HAP-1 (cell line): ENCODE results near the gene DOK5.
A peak's percentile ranks its signal among the peaks of the same experiment; 100 is the strongest.

ENCODE experiments used
- DNase-seq, 2 experiments: peaks; one replicate each; pipeline ENCODE4 v3.0.0-alpha.2; 2016 to 2020; ENCODE audit warnings: low spot score in 2 of 2
- H3K27me3 ChIP-seq: fragments of 250-450 bp; sonication (Bioruptor Pico); 2 replicates; pipeline ENCODE4 v1.5.1; 2020; ENCODE audit warnings: low read depth, mild to moderate bottlenecking, moderate library complexity
- H3K36me3 ChIP-seq: fragments of 250-450 bp; sonication (Bioruptor Pico); replicated peaks from 2 replicates; pipeline ENCODE4 v1.5.1; 2020; ENCODE audit warnings: mild to moderate bottlenecking
- H3K4me1 ChIP-seq: fragments of 250-450 bp; sonication (Bioruptor Pico); 2 replicates; pipeline ENCODE4 v1.5.1; 2020; ENCODE audit warnings: mild to moderate bottlenecking
- H3K4me3 ChIP-seq: fragments of 250-450 bp; sonication (Bioruptor Pico); 2 replicates; pipeline ENCODE4 v1.5.1; 2020; ENCODE audit warnings: mild to moderate bottlenecking, moderate library complexity
- H3K9me3 ChIP-seq: fragments of 250-450 bp; sonication (Bioruptor Pico); 2 replicates; pipeline ENCODE4 v1.5.1; 2020; ENCODE audit warnings: mild to moderate bottlenecking, moderate library complexity
- in situ Hi-C: fragments of 300-500 bp; cut with MboI; formaldehyde crosslinking; loops from 3 replicates; pipeline ENCODE4 v1.14.3; 2020; ENCODE audit warnings: low sequenced_read_pairs, inconsistent platforms, mixed read lengths

Gene DOK5

DNA sequence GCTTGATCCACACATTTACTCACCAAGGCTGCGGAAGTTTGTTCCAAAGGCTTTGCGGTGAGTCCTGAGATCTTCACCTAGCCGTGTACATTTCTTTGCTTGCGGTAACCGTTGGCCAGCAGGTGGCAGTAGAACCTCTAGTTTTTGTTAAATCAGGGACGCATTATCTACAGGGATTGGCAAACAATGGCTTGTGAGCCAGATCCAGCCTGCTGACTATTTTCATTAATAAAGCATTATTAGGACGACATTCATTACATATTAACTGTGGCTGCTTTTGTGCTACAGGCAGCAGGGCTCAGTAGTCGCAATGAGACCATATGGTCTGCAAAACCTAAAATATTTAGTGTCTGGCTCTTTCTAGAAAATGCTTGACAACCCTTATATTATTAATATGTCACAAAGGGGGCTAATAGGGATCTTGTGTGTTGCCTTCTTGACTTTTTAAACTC lies 174.1 kb downstream of the DOK5 start:
- H3K9me3 ChIP-seq, result no peaks in the 10 kb centered on the region
- in situ Hi-C loops, result loop anchor here (10.0 kb wide), 2 partner anchors 425 to 545 kb away; no protein-coding TSS in a partner anchor
- H3K4me3 ChIP-seq, result no peak overlapping the region
- peak; percentile 71 to 89 for DNase-seq
- H3K4me1 ChIP-seq, result no peaks in the 10 kb centered on the region
- no peaks in the 10 kb centered on the region; the same call in 1 of the 2 replicates for H3K27me3 ChIP-seq
- H3K36me3 ChIP-seq, result no peaks in the 10 kb centered on the region

DNA sequence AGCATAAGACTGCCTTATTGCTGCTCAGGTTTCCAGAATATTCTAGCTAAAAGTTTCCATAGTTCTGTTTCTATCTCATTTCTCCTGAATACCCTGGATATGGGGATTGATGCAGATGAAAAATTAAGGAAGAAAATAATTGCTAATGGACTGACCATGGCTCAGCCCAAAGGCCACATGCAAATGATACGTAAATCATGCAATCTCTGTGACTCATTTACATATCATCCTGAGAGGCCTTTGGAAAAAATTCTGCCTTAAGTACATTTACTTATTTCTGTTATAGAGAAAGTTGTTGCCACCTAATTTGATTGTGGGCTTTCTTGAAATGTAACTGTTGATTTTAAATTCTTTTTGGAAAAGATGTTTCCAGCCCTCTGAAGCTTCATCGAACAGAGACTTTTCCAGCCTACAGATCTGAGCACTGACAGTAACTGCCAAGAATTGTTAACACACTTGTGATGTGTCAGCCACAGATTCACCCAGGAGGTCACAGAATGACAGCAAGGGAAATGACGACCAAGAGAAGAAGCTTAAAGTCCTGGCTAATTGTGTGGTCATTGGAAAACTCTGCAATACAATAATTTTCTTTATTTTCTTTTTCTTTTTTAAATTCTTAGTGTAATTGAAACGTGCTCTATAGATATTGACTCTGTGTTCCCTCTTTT lies 174.8 kb downstream of the DOK5 start:
- Histone ChIP-seq H3K27me3 (no peaks in the 10 kb centered on the region; the same call in 1 of the 2 replicates), H3K36me3 (no peaks in the 10 kb centered on the region), H3K9me3 (no peaks in the 10 kb centered on the region), H3K4me1 (no peaks in the 10 kb centered on the region), H3K4me3 (no peak overlapping the region)
- in situ Hi-C loops, result loop anchor here (25.0 kb wide), 2 partner anchors 1587 to 1687 kb away; partner anchors contain the start of gene MC3R
- DNase-seq, result no peak

DNA sequence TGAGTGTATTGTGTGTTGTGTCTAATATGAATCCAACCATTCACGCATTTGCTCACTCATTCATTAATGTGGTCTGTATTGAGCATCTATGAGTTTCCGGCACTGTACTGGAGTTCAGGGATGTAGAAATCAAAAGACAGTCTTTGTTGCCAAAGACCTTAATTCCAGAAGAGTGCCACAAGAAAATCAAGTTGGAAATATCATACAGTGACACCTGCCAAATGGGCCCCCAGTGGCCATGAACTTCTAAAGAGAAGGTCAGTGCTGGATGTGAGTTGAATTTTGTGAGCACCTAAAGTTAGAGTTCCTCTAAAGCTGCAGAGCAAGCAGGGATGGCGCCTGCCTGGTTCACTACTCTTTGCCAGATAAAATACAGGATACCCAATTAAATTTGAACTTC lies 175.9 kb downstream of the DOK5 start:
- Histone ChIP-seq H3K4me1 (no peaks in the 10 kb centered on the region), H3K4me3 (no peak overlapping the region), H3K36me3 (no peaks in the 10 kb centered on the region), H3K9me3 (no peaks in the 10 kb centered on the region), H3K27me3 (no peaks in the 10 kb centered on the region; the same call in 1 of the 2 replicates)
- in situ Hi-C loops, result loop anchor here (25.0 kb wide), 2 partner anchors 1586 to 1686 kb away; partner anchors contain the start of gene MC3R
- DNase-seq, result no peak

DNA sequence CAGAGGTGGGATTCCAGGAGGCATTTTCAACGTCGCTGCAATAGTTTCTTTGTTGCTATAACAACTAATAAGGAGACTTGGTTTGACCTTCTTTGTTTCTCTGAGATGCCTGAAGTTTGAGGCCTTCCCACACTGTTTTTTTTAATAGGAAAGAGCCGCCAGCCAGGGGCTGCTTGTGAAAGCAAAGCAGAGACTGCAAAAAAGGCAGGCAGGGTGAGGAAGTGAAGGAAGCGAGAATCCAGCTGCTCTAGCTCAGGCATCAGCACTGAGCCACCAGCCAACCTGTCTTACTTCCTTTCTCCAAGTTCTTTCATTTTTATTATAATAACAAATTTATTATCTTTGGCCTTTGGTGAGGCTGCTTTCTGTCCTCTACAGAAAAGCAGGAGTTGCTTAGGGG lies 179.1 kb downstream of the DOK5 start:
- Histone ChIP-seq H3K27me3 (no peaks in the 10 kb centered on the region; the same call in 1 of the 2 replicates), H3K4me1 (no peaks in the 10 kb centered on the region), H3K9me3 (no peaks in the 10 kb centered on the region), H3K4me3 (no peak overlapping the region), H3K36me3 (no peaks in the 10 kb centered on the region)
- no peak for DNase-seq
- in situ Hi-C loops, result loop anchor here (25.0 kb wide), 2 partner anchors 1583 to 1683 kb away; partner anchors contain the start of gene MC3R

DNA sequence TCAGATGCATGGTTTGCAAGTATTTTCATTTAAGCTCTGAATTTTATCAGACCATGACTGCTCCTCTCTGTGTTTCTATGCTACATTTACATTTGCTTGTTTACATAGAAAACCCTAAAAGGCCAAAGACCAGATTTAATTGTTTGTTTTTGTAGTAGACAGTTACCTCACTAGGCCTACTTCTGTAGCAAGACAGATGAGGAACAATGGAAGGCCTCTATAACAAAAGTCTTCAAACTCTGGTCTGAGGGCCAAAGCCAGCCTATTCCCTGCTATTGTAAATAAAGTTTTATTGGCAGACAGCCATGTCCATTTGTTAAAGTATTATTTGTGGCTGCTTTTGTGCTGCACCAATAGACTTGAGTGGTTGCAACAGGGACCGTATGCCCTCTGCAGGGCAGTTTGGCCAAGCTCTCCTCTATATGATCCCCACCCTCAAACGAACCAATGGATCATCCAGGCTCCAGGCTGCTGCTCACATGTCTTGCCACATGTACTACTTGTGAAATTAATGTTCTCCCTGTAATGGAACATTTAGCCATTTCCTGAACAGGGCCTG lies 182.0 kb downstream of the DOK5 start:
- no peak for DNase-seq
- no peaks in the 10 kb centered on the region for H3K36me3 ChIP-seq
- H3K27me3 ChIP-seq, result no peaks in the 10 kb centered on the region
- in situ Hi-C loops, result loop anchor here (25.0 kb wide), 2 partner anchors 1580 to 1680 kb away; partner anchors contain the start of gene MC3R
- H3K4me1 ChIP-seq, result peaks cover 13% of the 10 kb centered on the region
- H3K4me3 ChIP-seq, result no peak overlapping the region
- no peaks in the 10 kb centered on the region for H3K9me3 ChIP-seq

DNA sequence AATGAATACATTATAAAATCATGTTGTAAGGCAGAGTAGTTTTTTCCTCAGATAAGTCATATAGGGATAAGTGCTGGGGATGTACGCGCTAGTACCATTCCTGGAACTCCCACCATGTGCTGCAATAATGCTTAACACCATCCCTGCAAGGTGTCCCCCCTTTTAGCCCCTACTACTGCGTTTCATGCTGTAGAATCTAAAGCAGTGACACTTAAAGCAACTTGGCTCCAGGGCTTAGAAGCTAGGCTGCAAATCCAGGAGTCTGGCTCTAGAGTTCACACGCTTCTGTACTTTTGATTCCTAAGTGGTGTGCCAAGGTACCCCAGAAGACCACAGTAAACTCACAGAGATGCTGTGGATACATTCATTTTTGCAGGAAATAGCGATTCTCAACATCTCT lies 183.1 kb downstream of the DOK5 start:
- Histone ChIP-seq H3K36me3 (no peaks in the 10 kb centered on the region), H3K4me3 (no peak overlapping the region), H3K27me3 (no peaks in the 10 kb centered on the region), H3K9me3 (no peaks in the 10 kb centered on the region), H3K4me1 (peaks cover 21% of the 10 kb centered on the region)
- in situ Hi-C loops, result loop anchor here (25.0 kb wide), 2 partner anchors 1579 to 1679 kb away; partner anchors contain the start of gene MC3R
- no peak for DNase-seq

DNA sequence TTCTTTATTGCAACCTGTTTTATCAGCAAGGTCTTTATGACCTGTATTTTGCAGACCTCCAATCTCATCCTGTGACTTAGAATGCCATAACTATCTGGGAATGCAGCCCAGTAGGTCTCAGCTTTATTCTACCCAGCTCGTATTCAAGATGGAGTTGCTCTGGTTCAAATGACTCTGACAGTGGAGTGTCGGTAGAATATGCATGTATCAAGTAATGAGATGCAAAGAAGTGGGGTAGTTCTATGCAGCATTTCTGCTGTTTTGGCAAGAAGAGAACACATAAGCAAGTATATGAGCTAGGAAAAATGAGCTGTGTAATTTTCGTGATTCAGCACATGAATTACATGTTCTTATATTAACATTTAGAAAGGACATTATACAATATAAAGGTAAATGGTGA lies 185.9 kb downstream of the DOK5 start:
- in situ Hi-C loops, result loop anchor here (25.0 kb wide), 2 partner anchors 1576 to 1676 kb away; partner anchors contain the start of gene MC3R
- Histone ChIP-seq H3K27me3 (no peaks in the 10 kb centered on the region), H3K4me3 (no peak overlapping the region), H3K36me3 (no peaks in the 10 kb centered on the region), H3K4me1 (peaks cover 27% of the 10 kb centered on the region), H3K9me3 (no peaks in the 10 kb centered on the region)
- no peak for DNase-seq

DNA sequence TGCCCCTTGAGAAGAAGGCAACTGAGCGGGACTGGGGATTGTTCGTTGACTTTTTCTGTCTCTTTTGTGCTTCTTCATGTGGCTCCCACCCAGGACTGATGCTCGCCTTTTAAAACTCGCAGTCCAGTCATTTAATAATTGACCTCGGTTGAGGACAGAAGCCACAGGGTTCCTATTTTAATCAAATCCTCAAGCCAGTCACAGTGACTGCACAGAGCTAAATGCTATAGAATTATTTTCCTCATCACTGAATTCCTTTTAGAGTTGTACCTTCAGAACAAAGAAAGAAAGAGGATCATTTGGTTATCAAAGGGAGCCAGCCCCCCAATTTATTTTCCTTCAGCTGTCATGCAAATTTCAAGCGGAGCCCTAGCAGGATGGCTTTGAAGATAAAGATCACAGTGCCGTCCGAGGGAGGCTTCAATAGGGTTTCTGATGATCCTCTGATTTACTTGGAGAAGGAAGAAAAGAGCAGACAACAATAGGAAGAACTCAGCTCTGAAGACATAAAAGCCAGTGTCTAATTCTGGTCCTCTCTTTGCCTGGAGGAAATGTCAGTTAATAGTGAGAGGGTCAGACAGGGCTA lies 186.6 kb downstream of the DOK5 start:
- in situ Hi-C loops, result loop anchor here (25.0 kb wide), 2 partner anchors 1575 to 1675 kb away; partner anchors contain the start of gene MC3R
- peak; percentile 67 to 86 for DNase-seq
- Histone ChIP-seq H3K4me1 (peaks cover 27% of the 10 kb centered on the region), H3K36me3 (no peaks in the 10 kb centered on the region), H3K4me3 (no peak overlapping the region), H3K27me3 (no peaks in the 10 kb centered on the region), H3K9me3 (no peaks in the 10 kb centered on the region)

DNA sequence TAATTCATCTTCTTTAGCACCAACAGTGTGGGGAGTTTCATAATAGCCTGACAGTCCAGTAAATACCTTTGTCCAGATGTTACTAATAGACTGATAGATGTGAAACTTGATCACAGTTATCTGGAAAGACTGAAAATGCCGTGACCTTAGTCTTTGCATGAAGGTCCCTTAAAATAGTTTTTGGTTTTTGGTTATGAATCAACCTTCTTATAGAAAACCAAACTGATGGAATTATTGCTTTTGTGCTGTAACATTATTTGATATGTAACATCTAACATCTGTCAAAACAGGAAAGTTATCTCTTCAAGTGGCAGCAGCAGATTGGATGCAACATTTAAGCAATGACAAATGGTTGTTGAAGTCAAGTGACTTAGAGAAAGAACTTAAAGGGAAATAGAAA lies 190.4 kb downstream of the DOK5 start:
- H3K4me3 ChIP-seq, result no peak overlapping the region
- in situ Hi-C loops, result loop anchor here (25.0 kb wide), 2 partner anchors 1571 to 1671 kb away; partner anchors contain the start of gene MC3R
- peaks cover 26% of the 10 kb centered on the region for H3K4me1 ChIP-seq
- no peaks in the 10 kb centered on the region for H3K36me3 ChIP-seq
- H3K27me3 ChIP-seq, result no peaks in the 10 kb centered on the region
- H3K9me3 ChIP-seq, result no peaks in the 10 kb centered on the region
- no peak for DNase-seq

DNA sequence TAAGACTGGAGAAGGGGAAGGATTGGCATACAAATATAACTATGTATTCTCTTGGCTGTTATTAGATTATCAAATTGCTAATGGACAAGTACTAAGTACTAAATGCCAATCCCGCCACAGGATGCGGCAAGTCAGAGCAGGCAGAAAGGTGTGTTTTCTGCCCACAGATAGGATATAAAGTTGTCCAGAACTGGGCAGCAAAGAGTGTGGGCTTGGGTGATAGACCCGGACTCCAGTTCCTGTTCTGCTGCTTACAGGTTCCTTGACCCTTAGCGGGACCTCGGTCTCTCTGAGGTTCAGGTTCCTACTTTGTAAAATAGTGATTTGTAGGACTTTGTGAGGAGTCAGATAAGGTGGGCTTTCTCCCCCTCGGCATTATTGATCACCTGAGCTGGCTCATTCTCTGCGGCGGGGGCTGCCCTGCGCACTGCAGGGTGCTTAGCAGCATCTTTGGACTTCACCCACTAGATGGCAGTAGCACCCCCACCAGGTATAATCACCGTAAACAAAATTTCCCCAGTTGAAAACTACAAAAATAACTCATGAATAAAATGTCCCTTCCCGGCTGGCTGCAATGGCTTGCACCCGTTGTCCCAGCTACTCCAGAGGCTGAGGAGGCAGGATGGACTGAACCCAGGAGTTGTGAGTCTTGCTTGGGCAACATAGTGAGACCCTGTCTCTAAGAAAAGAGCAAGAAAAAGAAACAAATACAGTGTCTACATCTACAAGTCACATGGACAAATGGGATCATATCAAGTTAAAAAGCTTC lies 193.1 kb downstream of the DOK5 start:
- no peaks in the 10 kb centered on the region for H3K27me3 ChIP-seq
- in situ Hi-C loops, result loop anchor here (25.0 kb wide), 2 partner anchors 1569 to 1669 kb away; partner anchors contain the start of gene MC3R
- H3K4me1 ChIP-seq, result peaks cover 6% of the 10 kb centered on the region
- no peaks in the 10 kb centered on the region for H3K9me3 ChIP-seq
- peak; percentile 30 to 64 for DNase-seq
- H3K4me3 ChIP-seq, result no peak overlapping the region
- H3K36me3 ChIP-seq, result no peaks in the 10 kb centered on the region

DNA sequence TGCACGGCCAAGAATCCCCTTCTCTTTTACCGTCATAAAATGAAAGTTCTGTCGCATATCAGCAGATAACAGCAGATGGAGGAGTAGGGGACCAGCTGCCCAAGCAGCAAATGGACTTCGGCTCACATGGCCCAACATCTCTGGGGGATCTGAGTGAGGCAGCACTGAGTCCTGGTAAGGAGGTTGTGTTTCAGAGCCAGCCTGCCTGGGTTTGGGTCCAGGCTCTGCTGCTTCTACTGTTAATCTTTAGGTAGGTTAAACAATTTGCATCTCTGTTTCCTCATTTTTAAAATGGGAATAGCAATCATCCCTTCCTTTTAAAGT lies 193.6 kb downstream of the DOK5 start:
- no peak for DNase-seq
- no peaks in the 10 kb centered on the region for H3K36me3 ChIP-seq
- peaks cover 1% of the 10 kb centered on the region for H3K4me1 ChIP-seq
- H3K27me3 ChIP-seq, result no peaks in the 10 kb centered on the region
- H3K4me3 ChIP-seq, result no peak overlapping the region
- H3K9me3 ChIP-seq, result no peaks in the 10 kb centered on the region
- in situ Hi-C loops, result loop anchor here (25.0 kb wide), 2 partner anchors 1568 to 1668 kb away; partner anchors contain the start of gene MC3R

DNA sequence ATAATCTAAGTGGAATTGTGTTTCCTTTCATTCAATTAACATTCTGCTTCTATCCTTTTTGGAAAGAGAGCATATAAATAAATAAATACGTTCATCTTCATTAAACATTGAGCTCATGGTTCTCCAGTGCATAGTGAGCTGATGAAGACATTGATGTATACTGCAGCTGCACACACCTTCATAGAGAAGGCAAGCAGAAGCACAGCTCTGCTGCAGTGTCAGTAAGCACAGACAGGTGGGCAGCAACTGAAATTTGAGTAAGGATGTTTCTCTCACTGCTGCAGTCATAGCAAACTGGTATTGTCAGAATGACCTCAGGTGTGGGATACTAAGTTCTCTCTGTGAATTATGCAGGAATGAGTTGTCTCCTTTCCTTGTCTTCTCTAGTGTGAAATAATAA lies 202.9 kb downstream of the DOK5 start:
- Histone ChIP-seq H3K36me3 (no peaks in the 10 kb centered on the region), H3K9me3 (no peaks in the 10 kb centered on the region), H3K27me3 (no peaks in the 10 kb centered on the region), H3K4me3 (no peak overlapping the region), H3K4me1 (no peaks in the 10 kb centered on the region)
- DNase-seq, result no peak
- in situ Hi-C loops, result no loop called here

DNA sequence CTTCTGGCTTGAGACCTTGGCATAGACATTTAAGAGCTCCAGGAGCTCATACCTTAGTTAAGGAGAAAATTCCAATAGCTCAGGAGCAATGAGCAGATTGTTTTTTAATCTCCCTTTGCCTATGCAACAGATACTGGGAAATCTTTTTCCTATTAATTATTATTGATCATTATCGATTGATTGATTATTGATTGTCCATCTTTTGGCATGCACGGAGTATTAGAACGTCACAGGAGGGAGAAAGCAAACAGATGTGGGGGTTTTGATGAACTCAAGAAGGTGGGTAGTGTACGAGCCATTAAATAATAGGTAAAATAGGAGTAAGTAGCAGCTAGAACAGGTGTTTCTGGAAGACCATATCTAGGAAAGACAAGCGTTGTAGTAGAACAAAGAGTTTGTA lies 205.0 kb downstream of the DOK5 start:
- Histone ChIP-seq H3K4me3 (no peak overlapping the region), H3K27me3 (no peaks in the 10 kb centered on the region), H3K4me1 (no peaks in the 10 kb centered on the region), H3K9me3 (no peaks in the 10 kb centered on the region), H3K36me3 (no peaks in the 10 kb centered on the region)
- DNase-seq, result no peak
- in situ Hi-C loops, result no loop called here
